Measurements from ENCODE around the gene PTRH1. TPM values are rescaled to one million over a fixed set of nuclear protein-coding genes. Genes with fewer than 3 reads are reported as not detected.

PTRH1 gene
- total and polyA plus RNA-seq, 2 experiments from 2014 or later = 23.7 to 27.5 TPM

- Histone ChIP-seq H3K27me3 (no peaks in the 10 kb centered on the region), H3K27ac (no peak overlapping the region), H3K4me3 (no peak overlapping the region), H3K9me3 (ENCODE audit: low read depth) (no peaks in the 10 kb centered on the region), H3K36me3 (no peaks in the 10 kb centered on the region), H3K4me1 (ENCODE audit: low read depth) (peaks cover 9% of the 10 kb centered on the region)
- TF ChIP-seq CTCF (IDR thresholded peaks at IDR 0.05; ENCODE audit: low read depth, low read length) = no peak
- DNase-seq (ENCODE audit: low read depth in 1 of 2, low spot score in 1 of 2) = no peak
Observed at GRCh38 chr9:127711226-127711701, 4.2 kb downstream of the PTRH1 start.

- no peaks in the 10 kb centered on the region for H3K36me3 ChIP-seq
- H3K27ac ChIP-seq = no peak overlapping the region
- H3K9me3 ChIP-seq (ENCODE audit: low read depth) = no peaks in the 10 kb centered on the region
- no peak for TF ChIP-seq CTCF (IDR thresholded peaks at IDR 0.05; ENCODE audit: low read depth, low read length)
- no peaks in the 10 kb centered on the region for H3K27me3 ChIP-seq
- no peak for DNase-seq (ENCODE audit: low read depth in 1 of 2, low spot score in 1 of 2)
- peaks cover 5% of the 10 kb centered on the region for H3K4me1 ChIP-seq (ENCODE audit: low read depth)
- H3K4me3 ChIP-seq = no peak overlapping the region
Observed at GRCh38 chr9:127710204-127710783, 5.2 kb downstream of the PTRH1 start.

- no peaks in the 10 kb centered on the region for H3K27me3 ChIP-seq
- H3K27ac ChIP-seq = no peak overlapping the region
- H3K4me3 ChIP-seq = no peak overlapping the region
- no peak for DNase-seq (ENCODE audit: low read depth in 1 of 2, low spot score in 1 of 2)
- TF ChIP-seq CTCF (IDR thresholded peaks at IDR 0.05; ENCODE audit: low read depth, low read length) = no peak
- H3K4me1 ChIP-seq (ENCODE audit: low read depth) = peaks cover 5% of the 10 kb centered on the region
- no peaks in the 10 kb centered on the region for H3K36me3 ChIP-seq
- no peaks in the 10 kb centered on the region for H3K9me3 ChIP-seq (ENCODE audit: low read depth)
Observed at GRCh38 chr9:127708952-127709587, 6.4 kb downstream of the PTRH1 start.

- no peak overlapping the region for H3K4me3 ChIP-seq
- DNase-seq (ENCODE audit: low read depth in 1 of 2, low spot score in 1 of 2) = no peak
- no peak overlapping the region for H3K27ac ChIP-seq
- H3K27me3 ChIP-seq = no peaks in the 10 kb centered on the region
- TF ChIP-seq CTCF (IDR thresholded peaks at IDR 0.05; ENCODE audit: low read depth, low read length) = no peak
- H3K9me3 ChIP-seq (ENCODE audit: low read depth) = no peaks in the 10 kb centered on the region
- H3K36me3 ChIP-seq = no peaks in the 10 kb centered on the region
- peaks cover 5% of the 10 kb centered on the region for H3K4me1 ChIP-seq (ENCODE audit: low read depth)
Observed at GRCh38 chr9:127707766-127708165, 7.7 kb downstream of the PTRH1 start.

GRCh38 chr9:127706836-127707241 lies 8.6 kb downstream of the PTRH1 start, which contains the start of gene CFAP157:
CFAP157 (plus strand) TSS chr9:127706988; CDS start chr9:127707032, 44 bp downstream.
- Histone ChIP-seq H3K9me3 (ENCODE audit: low read depth) (no peaks in the 10 kb centered on the region), H3K36me3 (no peaks in the 10 kb centered on the region), H3K27ac (no peak within 1 kb of the TSS), H3K4me3 (no peak within 1 kb of the TSS), H3K27me3 (no peaks in the 10 kb centered on the region), H3K4me1 (ENCODE audit: low read depth) (peaks cover 5% of the 10 kb centered on the region)
- TF ChIP-seq CTCF (IDR thresholded peaks at IDR 0.05; ENCODE audit: low read depth, low read length) = no peak
- DNase-seq (ENCODE audit: low read depth in 1 of 2, low spot score in 1 of 2) = peak; percentile 30 to 34

Measured in cardiac muscle cell (in vitro differentiated cells and primary cell).